Measurements from ENCODE around the gene SIRT4. TPM values are rescaled to one million over a fixed set of nuclear protein-coding genes. Genes with fewer than 3 reads are reported as not detected.
A peak's percentile ranks its signal among the peaks of the same experiment; 100 is the strongest.

The SIRT4 gene
- total RNA-seq, 1 experiment from 2014 or later = 1.1 TPM

- Mint-ChIP-seq H3K27ac (ENCODE audit: unreplicated experiment) (no peak overlapping the region), H3K4me3 (ENCODE audit: low read depth, unreplicated experiment) (no peak overlapping the region), H3K9me3 (ENCODE audit: low read depth, unreplicated experiment) (no peaks in the 10 kb centered on the region), H3K4me1 (ENCODE audit: low read depth, unreplicated experiment) (no peaks in the 10 kb centered on the region), H3K36me3 (ENCODE audit: insufficient read depth, unreplicated experiment) (no peaks in the 10 kb centered on the region), H3K27me3 (ENCODE audit: unreplicated experiment) (peaks cover 21% of the 10 kb centered on the region)
- CTCF ChIA-PET = no interaction called here
- no peak for DNase-seq
- TF ChIP-seq CTCF (IDR thresholded peaks at IDR 0.05; ENCODE audit: unreplicated experiment) = no peak
- intact Hi-C loops (cut with micrococcal nuclease; ENCODE audit: unreplicated experiment) = no loop called here
- no TSS peak for BruUV-seq (replicated peaks)
These were observed 41.6 kb downstream of the SIRT4 start for GRCh38 chr12:120343692-120344091.

- H3K36me3 Mint-ChIP-seq (ENCODE audit: insufficient read depth, unreplicated experiment) = no peaks in the 10 kb centered on the region
- CTCF ChIA-PET = interaction anchor here (0.7 kb wide), 1 partner anchor 341 kb away, joined by 3 read pairs; no protein-coding TSS in a partner anchor
- H3K4me1 Mint-ChIP-seq (ENCODE audit: low read depth, unreplicated experiment) = no peaks in the 10 kb centered on the region
- BruUV-seq (replicated peaks) = no TSS peak
- intact Hi-C loops (cut with micrococcal nuclease; ENCODE audit: unreplicated experiment) = no loop called here
- no peaks in the 10 kb centered on the region for H3K9me3 Mint-ChIP-seq (ENCODE audit: low read depth, unreplicated experiment)
- H3K27me3 Mint-ChIP-seq (ENCODE audit: unreplicated experiment) = peaks cover 34% of the 10 kb centered on the region
- no peak overlapping the region for H3K4me3 Mint-ChIP-seq (ENCODE audit: low read depth, unreplicated experiment)
- no peak for DNase-seq
- TF ChIP-seq CTCF (IDR thresholded peaks at IDR 0.05; ENCODE audit: unreplicated experiment) = no peak
- no peak overlapping the region for H3K27ac Mint-ChIP-seq (ENCODE audit: unreplicated experiment)
These were observed 43.9 kb downstream of the SIRT4 start for GRCh38 chr12:120346031-120346430.

DNA sequence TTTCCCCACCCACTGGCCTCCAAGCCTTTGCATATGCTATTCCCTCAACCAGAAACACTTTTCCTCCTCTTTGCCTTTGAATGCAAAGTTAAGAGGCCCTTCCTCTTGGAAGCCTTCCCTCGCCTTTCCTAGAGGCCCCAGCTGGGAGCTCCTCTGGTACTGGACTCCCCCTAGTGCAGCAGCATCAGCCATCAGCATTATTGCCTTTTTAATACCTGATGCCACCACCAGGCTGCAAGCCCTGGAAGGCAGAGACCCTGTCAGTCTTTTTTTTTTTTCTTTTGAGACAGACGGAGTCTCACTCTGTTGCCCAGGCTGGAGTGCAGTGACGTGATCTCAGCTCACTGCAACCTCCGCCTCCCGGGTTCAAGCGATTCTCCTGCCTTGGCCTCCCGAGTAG lies 44.6 kb downstream of the SIRT4 start:
- TF ChIP-seq CTCF (IDR thresholded peaks at IDR 0.05; ENCODE audit: unreplicated experiment) = peak; percentile 49
- no peak overlapping the region for H3K27ac Mint-ChIP-seq (ENCODE audit: unreplicated experiment)
- peaks cover 41% of the 10 kb centered on the region for H3K27me3 Mint-ChIP-seq (ENCODE audit: unreplicated experiment)
- CTCF ChIA-PET = interaction anchor here (0.7 kb wide), 2 partner anchors 297 to 341 kb away, joined by 3 read pairs; no protein-coding TSS in a partner anchor
- H3K4me1 Mint-ChIP-seq (ENCODE audit: low read depth, unreplicated experiment) = no peaks in the 10 kb centered on the region
- intact Hi-C loops (cut with micrococcal nuclease; ENCODE audit: unreplicated experiment) = no loop called here
- no peak overlapping the region for H3K4me3 Mint-ChIP-seq (ENCODE audit: low read depth, unreplicated experiment)
- DNase-seq = peak; percentile 32
- no peaks in the 10 kb centered on the region for H3K9me3 Mint-ChIP-seq (ENCODE audit: low read depth, unreplicated experiment)
- H3K36me3 Mint-ChIP-seq (ENCODE audit: insufficient read depth, unreplicated experiment) = no peaks in the 10 kb centered on the region
- BruUV-seq (replicated peaks) = no TSS peak

DNA sequence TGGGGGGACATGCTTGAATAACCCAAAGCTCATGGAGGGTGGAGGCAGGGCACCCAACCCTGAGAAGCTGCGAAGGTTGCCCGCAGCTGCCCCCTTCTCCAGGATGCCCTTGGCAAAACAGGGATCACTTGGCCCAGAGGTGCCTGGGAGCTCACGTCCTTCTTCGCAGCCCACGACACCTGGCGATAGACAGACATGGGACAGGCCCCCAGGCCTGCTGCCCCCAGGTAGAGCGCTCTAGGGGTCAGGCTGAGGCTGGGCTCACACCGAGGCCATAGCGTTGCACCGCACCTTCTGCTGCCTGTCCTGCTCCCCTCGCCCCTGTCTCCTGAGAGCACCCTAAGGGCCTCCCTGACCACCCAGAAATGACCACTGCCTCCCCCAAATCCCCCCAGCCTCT lies 45.6 kb downstream of the SIRT4 start:
- Mint-ChIP-seq H3K27ac (ENCODE audit: unreplicated experiment) (no peak overlapping the region), H3K9me3 (ENCODE audit: low read depth, unreplicated experiment) (no peaks in the 10 kb centered on the region), H3K4me3 (ENCODE audit: low read depth, unreplicated experiment) (no peak overlapping the region), H3K4me1 (ENCODE audit: low read depth, unreplicated experiment) (no peaks in the 10 kb centered on the region), H3K36me3 (ENCODE audit: insufficient read depth, unreplicated experiment) (no peaks in the 10 kb centered on the region), H3K27me3 (ENCODE audit: unreplicated experiment) (peaks cover 46% of the 10 kb centered on the region)
- intact Hi-C loops (cut with micrococcal nuclease; ENCODE audit: unreplicated experiment) = no loop called here
- BruUV-seq (replicated peaks) = no TSS peak
- DNase-seq = no peak
- CTCF ChIA-PET = no interaction called here
- TF ChIP-seq CTCF (IDR thresholded peaks at IDR 0.05; ENCODE audit: unreplicated experiment) = no peak
